ENCODE measurements around the gene SHROOM4. TPM values are rescaled to one million over a fixed set of nuclear protein-coding genes. Genes with fewer than 3 reads are reported as not detected.

SHROOM4 gene
- total RNA-seq, 1 experiment from 2014 or later = 0.13 TPM

DNA sequence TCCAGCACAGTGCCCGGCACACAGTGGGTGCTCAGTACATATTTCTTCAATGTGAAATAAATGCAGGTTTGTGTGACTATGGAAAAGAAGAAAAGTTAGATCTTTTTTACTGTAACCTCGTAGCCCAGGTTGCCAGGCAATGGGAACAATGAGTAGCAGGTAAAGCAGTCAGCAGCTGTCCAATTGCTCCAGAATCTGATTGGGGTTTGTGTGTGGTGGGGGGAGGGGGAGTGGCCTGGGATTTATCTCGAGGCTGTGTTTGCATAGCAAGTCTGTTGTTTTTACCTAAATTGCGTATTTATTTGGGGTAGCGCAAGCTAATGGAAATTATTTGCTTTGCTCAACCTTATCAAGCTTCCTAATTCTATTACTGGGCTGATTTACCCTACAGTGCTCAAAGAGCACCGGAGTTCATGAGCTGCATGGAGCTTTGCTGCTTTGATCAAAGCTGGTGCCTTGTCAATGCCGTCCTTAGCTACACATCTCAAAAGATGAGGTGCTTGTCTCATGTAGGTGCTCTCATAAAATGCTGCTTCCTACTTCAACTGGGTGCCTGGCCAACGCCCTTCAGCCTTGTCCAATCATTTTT is 198.3 kb downstream of the SHROOM4 start:
- intact Hi-C loops (cut with micrococcal nuclease; ENCODE audit: unreplicated experiment) (no loop called here), in situ Hi-C loops (cut with HindIII; ENCODE audit: low pct_unique_long_range_greater_than_20kb, low sequenced_read_pairs) (no loop called here)
- BruUV-seq (replicated peaks) = no TSS peak
- ATAC-seq (no peak), DNase-seq (ENCODE audit: low read depth, low spot score) (no peak)
- H3K36me3 ChIP-seq (ENCODE audit: control insufficient read depth, insufficient read depth, low read length) = no peaks in the 10 kb centered on the region
- ChIA-PET POLR2A (no interaction called here), CTCF (no interaction called here)
- no peak overlapping the region for H3K4me3 ChIP-seq (ENCODE audit: low read depth in 2 of 2, low read length in 2 of 2)
- no peaks in the 10 kb centered on the region for H3K27me3 ChIP-seq (ENCODE audit: control insufficient read depth, insufficient read depth, low read length)
- H3K4me1 ChIP-seq (ENCODE audit: control insufficient read depth, insufficient read depth, low read length) = no peaks in the 10 kb centered on the region
- TF ChIP-seq SIN3A (IDR thresholded peaks at IDR 0.05; ENCODE audit: borderline replicate concordance, insufficient read depth, low read depth, low read length) = no peak
- TF ChIP-seq, protein P1, sequence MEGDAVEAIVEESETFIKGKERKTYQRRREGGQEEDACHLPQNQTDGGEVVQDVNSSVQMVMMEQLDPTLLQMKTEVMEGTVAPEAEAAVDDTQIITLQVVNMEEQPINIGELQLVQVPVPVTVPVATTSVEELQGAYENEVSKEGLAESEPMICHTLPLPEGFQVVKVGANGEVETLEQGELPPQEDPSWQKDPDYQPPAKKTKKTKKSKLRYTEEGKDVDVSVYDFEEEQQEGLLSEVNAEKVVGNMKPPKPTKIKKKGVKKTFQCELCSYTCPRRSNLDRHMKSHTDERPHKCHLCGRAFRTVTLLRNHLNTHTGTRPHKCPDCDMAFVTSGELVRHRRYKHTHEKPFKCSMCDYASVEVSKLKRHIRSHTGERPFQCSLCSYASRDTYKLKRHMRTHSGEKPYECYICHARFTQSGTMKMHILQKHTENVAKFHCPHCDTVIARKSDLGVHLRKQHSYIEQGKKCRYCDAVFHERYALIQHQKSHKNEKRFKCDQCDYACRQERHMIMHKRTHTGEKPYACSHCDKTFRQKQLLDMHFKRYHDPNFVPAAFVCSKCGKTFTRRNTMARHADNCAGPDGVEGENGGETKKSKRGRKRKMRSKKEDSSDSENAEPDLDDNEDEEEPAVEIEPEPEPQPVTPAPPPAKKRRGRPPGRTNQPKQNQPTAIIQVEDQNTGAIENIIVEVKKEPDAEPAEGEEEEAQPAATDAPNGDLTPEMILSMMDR (IDR thresholded peaks at IDR 0.05) = no peak
- TF ChIP-seq TCF7L2 (IDR thresholded peaks at IDR 0.05; ENCODE audit: low read depth, low read length) = no peak
- TF ChIP-seq POLR2AphosphoS5 (IDR thresholded peaks at IDR 0.05; ENCODE audit: low read depth, low read length) = no peak
- TF ChIP-seq, protein P2, sequence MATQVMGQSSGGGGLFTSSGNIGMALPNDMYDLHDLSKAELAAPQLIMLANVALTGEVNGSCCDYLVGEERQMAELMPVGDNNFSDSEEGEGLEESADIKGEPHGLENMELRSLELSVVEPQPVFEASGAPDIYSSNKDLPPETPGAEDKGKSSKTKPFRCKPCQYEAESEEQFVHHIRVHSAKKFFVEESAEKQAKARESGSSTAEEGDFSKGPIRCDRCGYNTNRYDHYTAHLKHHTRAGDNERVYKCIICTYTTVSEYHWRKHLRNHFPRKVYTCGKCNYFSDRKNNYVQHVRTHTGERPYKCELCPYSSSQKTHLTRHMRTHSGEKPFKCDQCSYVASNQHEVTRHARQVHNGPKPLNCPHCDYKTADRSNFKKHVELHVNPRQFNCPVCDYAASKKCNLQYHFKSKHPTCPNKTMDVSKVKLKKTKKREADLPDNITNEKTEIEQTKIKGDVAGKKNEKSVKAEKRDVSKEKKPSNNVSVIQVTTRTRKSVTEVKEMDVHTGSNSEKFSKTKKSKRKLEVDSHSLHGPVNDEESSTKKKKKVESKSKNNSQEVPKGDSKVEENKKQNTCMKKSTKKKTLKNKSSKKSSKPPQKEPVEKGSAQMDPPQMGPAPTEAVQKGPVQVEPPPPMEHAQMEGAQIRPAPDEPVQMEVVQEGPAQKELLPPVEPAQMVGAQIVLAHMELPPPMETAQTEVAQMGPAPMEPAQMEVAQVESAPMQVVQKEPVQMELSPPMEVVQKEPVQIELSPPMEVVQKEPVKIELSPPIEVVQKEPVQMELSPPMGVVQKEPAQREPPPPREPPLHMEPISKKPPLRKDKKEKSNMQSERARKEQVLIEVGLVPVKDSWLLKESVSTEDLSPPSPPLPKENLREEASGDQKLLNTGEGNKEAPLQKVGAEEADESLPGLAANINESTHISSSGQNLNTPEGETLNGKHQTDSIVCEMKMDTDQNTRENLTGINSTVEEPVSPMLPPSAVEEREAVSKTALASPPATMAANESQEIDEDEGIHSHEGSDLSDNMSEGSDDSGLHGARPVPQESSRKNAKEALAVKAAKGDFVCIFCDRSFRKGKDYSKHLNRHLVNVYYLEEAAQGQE (IDR thresholded peaks at IDR 0.05; ENCODE audit: insufficient read depth in 1 of 2, low read depth in 2 of 2, low read length in 1 of 2) = no peak
- H3K27ac ChIP-seq (ENCODE audit: low read length) = no peak overlapping the region
- H3K9me3 ChIP-seq (ENCODE audit: control insufficient read depth, insufficient read depth, low read depth, low read length) = no peaks in the 10 kb centered on the region

DNA sequence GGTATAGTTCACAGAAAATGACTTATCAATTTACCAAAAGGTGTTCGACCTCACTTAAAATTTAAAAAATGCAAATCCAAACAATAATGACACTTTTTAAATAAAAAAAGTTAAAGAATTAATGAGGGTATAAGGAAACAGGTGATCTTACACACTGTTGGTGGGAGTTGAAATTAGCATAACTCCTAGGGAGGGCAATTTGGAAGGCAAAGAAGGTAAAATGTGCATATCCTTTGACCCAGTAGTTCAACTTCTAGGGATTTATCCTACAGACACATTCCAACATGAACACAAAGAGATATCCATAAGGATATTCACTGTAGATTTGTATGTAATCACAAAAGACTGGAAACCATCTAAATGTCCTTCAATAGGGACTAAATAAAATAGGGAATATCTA is 199.5 kb downstream of the SHROOM4 start:
- Histone ChIP-seq H3K9me3 (ENCODE audit: control insufficient read depth, insufficient read depth, low read depth, low read length) (no peaks in the 10 kb centered on the region), H3K4me1 (ENCODE audit: control insufficient read depth, insufficient read depth, low read length) (no peaks in the 10 kb centered on the region), H3K27me3 (ENCODE audit: control insufficient read depth, insufficient read depth, low read length) (no peaks in the 10 kb centered on the region), H3K4me3 (ENCODE audit: low read depth in 2 of 2, low read length in 2 of 2) (no peak overlapping the region), H3K36me3 (ENCODE audit: control insufficient read depth, insufficient read depth, low read length) (no peaks in the 10 kb centered on the region), H3K27ac (ENCODE audit: low read length) (no peak overlapping the region)
- ChIA-PET CTCF (no interaction called here), POLR2A (no interaction called here)
- BruUV-seq (replicated peaks) = no TSS peak
- DNase-seq (ENCODE audit: low read depth, low spot score) (no peak), ATAC-seq (no peak)
- in situ Hi-C loops (cut with HindIII; ENCODE audit: low pct_unique_long_range_greater_than_20kb, low sequenced_read_pairs) (no loop called here), intact Hi-C loops (cut with micrococcal nuclease; ENCODE audit: unreplicated experiment) (no loop called here)
- TF ChIP-seq TCF7L2 (IDR thresholded peaks at IDR 0.05; ENCODE audit: low read depth, low read length) (no peak), SIN3A (IDR thresholded peaks at IDR 0.05; ENCODE audit: borderline replicate concordance, insufficient read depth, low read depth, low read length) (no peak), POLR2AphosphoS5 (IDR thresholded peaks at IDR 0.05; ENCODE audit: low read depth, low read length) (no peak)
- TF ChIP-seq, protein P1 (IDR thresholded peaks at IDR 0.05) = no peak
- TF ChIP-seq, protein P2 (IDR thresholded peaks at IDR 0.05; ENCODE audit: insufficient read depth in 1 of 2, low read depth in 2 of 2, low read length in 1 of 2) = no peak

All from Panc1 (cell line).